Panc1 (cell line): ENCODE measurements around the gene DCBLD1. TPM values are rescaled to one million over a fixed set of nuclear protein-coding genes. Genes with fewer than 3 reads are reported as not detected.

Source experiments
- ATAC-seq: fragments of 200-7000 bp; cut with Tn5 transposase; 2 replicates; pipeline ENCODE4 v1.9.1; 2020; ENCODE audit warnings: mild to moderate bottlenecking, moderate library complexity
- BruUV-seq: library from RNA; stranded (reverse); fragments of 400-500 nt; replicated peaks from 2 replicates; lab custom pipeline; 2021; lab: Mats Ljungman, UMichigan
- CTCF ChIA-PET: fragments of 300-600 bp; sonication (Branson Sonifier 250); formaldehyde crosslinking; loops from one replicate; lab custom pipeline; 2022; ENCODE audit warnings: antibody characterized with exemption; lab: Charles Lee
- POLR2A ChIA-PET: fragments of 300-600 bp; sonication (Branson Sonifier 250); formaldehyde crosslinking; loops from one replicate; lab custom pipeline; 2022; ENCODE audit warnings: antibody characterized with exemption; lab: Charles Lee
- DNase-seq: peaks from one replicate; pipeline ENCODE4 v3.0.0-alpha.2; 2010; ENCODE audit warnings: low read depth, low spot score
- H3K27ac ChIP-seq: 2 replicates; pipeline ENCODE4 v1.5.1; 2011; ENCODE audit warnings: mild to moderate bottlenecking, low read length, inconsistent platforms
- H3K27me3 ChIP-seq: fragments of 200-500 bp; sonication (Bioruptor generic); 2 replicates; pipeline ENCODE4 v1.6.0; 2014; ENCODE audit warnings: low read length, inconsistent platforms; ENCODE audit not compliant: control insufficient read depth, insufficient read depth
- H3K36me3 ChIP-seq: fragments of 200-500 bp; sonication (Bioruptor generic); 2 replicates; pipeline ENCODE4 v1.5.1; 2014; ENCODE audit warnings: inconsistent platforms, mild to moderate bottlenecking, low read length, moderate library complexity; ENCODE audit not compliant: control insufficient read depth, insufficient read depth
- H3K4me1 ChIP-seq: 2 replicates; pipeline ENCODE4 v1.5.1; 2011; ENCODE audit warnings: inconsistent platforms, mild to moderate bottlenecking, low read length, moderate library complexity; ENCODE audit not compliant: control insufficient read depth, insufficient read depth
- H3K4me3 ChIP-seq, 2 experiments: 2 replicates each; pipeline ENCODE4 v1.5.1; 2011 to 2012; ENCODE audit warnings: low read depth in 2 of 2, low read length in 2 of 2, mild to moderate bottlenecking in 2 of 2, inconsistent platforms in 1 of 2, moderate library complexity in 1 of 2
- H3K9me3 ChIP-seq: fragments of 200-500 bp; sonication (Bioruptor generic); 2 replicates; pipeline ENCODE4 v1.5.1; 2014; ENCODE audit warnings: low read depth, mild to moderate bottlenecking, inconsistent platforms, low read length, moderate library complexity; ENCODE audit not compliant: control insufficient read depth, insufficient read depth
- POLR2AphosphoS5 ChIP-seq: IDR thresholded peaks from 2 replicates; pipeline ENCODE4 v1.6.1; 2012; ENCODE audit warnings: mild to moderate bottlenecking, low read depth, low read length, moderate library complexity
- REST ChIP-seq, 2 experiments: IDR thresholded peaks; 2 replicates each; pipeline ENCODE4 v1.6.1; 2011 to 2012; ENCODE audit warnings: low read depth in 2 of 2, control low read depth in 1 of 2, low read length in 1 of 2, mild to moderate bottlenecking in 1 of 2, moderate library complexity in 1 of 2; ENCODE audit not compliant: insufficient read depth in 1 of 2
- SIN3A ChIP-seq: IDR thresholded peaks from 2 replicates; pipeline ENCODE4 v1.6.1; 2012; ENCODE audit warnings: low read depth, mild to moderate bottlenecking, low read length, moderate library complexity, borderline replicate concordance; ENCODE audit not compliant: insufficient read depth
- TCF7L2 ChIP-seq: IDR thresholded peaks from 2 replicates; pipeline ENCODE4 v1.6.1; 2011; ENCODE audit warnings: mild to moderate bottlenecking, low read depth, low read length, inconsistent platforms
- in situ Hi-C: cut with HindIII; loops from 2 replicates; pipeline ENCODE4 v1.10.0; 2016; ENCODE audit warnings: low sequenced_read_pairs, low pct_unique_long_range_greater_than_20kb
- intact Hi-C: fragments of 100-400 bp; cut with micrococcal nuclease; formaldehyde crosslinking; loops from one replicate; pipeline ENCODE4 v1.10.0; 2022; ENCODE audit not compliant: unreplicated experiment
- total RNA-seq: library from RNA; stranded (reverse); gene quantifications from one replicate; pipeline ENCODE4 v1.2.1, GENCODE V29; 2021; ENCODE audit not compliant: unreplicated experiment
- TF ChIP-seq, protein P1 (sequence below): fragments of 450-650 bp; IDR thresholded peaks from 2 replicates; pipeline ENCODE4 v1.5.1; 2017; ENCODE audit warnings: mild to moderate bottlenecking

Gene DCBLD1
- total RNA-seq, 1 experiment from 2014 or later: 29.0 TPM

DNA sequence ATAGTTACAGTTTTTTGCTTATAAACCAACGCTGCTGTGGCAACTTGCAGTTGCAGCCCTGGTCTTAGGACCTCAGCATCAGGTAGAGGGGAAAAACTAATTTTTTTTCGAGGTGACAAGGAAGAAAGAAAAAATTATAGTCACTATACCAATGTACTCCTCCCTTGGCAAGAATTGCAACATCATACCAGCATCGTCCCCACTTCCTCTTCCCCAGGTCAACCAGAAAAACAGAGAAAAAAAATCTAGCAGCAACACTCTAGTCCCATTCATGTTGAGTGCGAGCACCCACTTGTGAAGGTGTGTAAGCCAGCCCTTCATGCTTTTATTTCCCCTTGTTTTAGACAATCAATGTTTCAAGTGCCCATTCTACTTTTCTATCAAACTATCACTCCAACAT lies 13.1 kb upstream of the DCBLD1 start:
- intact Hi-C loops: no loop called here
- Histone ChIP-seq H3K4me1 (no peaks in the 10 kb centered on the region), H3K27me3 (no peaks in the 10 kb centered on the region), H3K4me3 (no peak overlapping the region), H3K9me3 (no peaks in the 10 kb centered on the region), H3K36me3 (no peaks in the 10 kb centered on the region), H3K27ac (no peak overlapping the region)
- DNase-seq (no peak), ATAC-seq (no peak)
- no TSS peak for BruUV-seq
- POLR2A ChIA-PET: no interaction called here
- in situ Hi-C loops: no loop called here
- TF ChIP-seq POLR2AphosphoS5 (no peak), SIN3A (no peak), TCF7L2 (no peak), REST (IDR thresholded peaks at IDR 0.05; ENCODE audit: insufficient read depth in 1 of 2, low read depth in 2 of 2, low read length in 1 of 2) (no peak)
- TF ChIP-seq, protein P1, sequence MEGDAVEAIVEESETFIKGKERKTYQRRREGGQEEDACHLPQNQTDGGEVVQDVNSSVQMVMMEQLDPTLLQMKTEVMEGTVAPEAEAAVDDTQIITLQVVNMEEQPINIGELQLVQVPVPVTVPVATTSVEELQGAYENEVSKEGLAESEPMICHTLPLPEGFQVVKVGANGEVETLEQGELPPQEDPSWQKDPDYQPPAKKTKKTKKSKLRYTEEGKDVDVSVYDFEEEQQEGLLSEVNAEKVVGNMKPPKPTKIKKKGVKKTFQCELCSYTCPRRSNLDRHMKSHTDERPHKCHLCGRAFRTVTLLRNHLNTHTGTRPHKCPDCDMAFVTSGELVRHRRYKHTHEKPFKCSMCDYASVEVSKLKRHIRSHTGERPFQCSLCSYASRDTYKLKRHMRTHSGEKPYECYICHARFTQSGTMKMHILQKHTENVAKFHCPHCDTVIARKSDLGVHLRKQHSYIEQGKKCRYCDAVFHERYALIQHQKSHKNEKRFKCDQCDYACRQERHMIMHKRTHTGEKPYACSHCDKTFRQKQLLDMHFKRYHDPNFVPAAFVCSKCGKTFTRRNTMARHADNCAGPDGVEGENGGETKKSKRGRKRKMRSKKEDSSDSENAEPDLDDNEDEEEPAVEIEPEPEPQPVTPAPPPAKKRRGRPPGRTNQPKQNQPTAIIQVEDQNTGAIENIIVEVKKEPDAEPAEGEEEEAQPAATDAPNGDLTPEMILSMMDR: no peak
- CTCF ChIA-PET: no interaction called here

DNA sequence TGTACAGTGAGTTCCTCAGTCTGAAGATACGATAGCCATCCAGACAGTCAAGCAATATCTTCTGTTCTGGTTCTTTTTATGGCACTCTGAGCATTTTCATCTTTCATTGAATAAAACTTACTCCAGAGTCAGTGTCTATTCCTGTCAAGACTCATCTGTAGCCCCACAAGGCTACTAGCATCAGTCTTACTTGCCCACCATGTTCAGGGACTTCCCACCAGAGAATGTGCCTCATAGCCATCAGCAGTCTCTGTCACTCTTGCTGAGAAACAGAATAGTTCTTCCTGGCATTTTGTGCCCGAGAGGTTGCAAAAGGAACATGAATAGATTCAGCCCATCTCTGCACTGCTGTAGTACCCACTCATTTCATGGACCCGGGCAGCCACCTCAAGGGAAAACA lies 12.7 kb upstream of the DCBLD1 start:
- ChIA-PET POLR2A (no interaction called here), CTCF (no interaction called here)
- BruUV-seq: no TSS peak
- no peaks in the 10 kb centered on the region for H3K9me3 ChIP-seq
- no peak for ATAC-seq
- TF ChIP-seq, protein P1: no peak
- TF ChIP-seq TCF7L2 (no peak), SIN3A (no peak), REST (IDR thresholded peaks at IDR 0.05; ENCODE audit: insufficient read depth in 1 of 2, low read depth in 2 of 2, low read length in 1 of 2) (no peak)
- H3K27ac ChIP-seq: no peak overlapping the region
- no peak for DNase-seq
- intact Hi-C loops: no loop called here
- in situ Hi-C loops: no loop called here
- H3K36me3 ChIP-seq: no peaks in the 10 kb centered on the region
- no peak overlapping the region for H3K4me3 ChIP-seq
- H3K4me1 ChIP-seq: no peaks in the 10 kb centered on the region
- H3K27me3 ChIP-seq: no peaks in the 10 kb centered on the region
